Skeletal muscle tissue (tissue), 4 donors: Measurements from ENCODE around the gene TSPAN18. TPM values are rescaled to one million over a fixed set of nuclear protein-coding genes. Genes with fewer than 3 reads are reported as not detected.

Experiments
- H3K27ac ChIP-seq: one replicate; pipeline ENCODE4 v1.7.0; 2013; ENCODE audit warnings: mild to moderate bottlenecking, low read depth, low read length, inconsistent platforms
- H3K27me3 ChIP-seq, 3 donors: one replicate each; pipeline ENCODE4 v1.7.0; 2013; ENCODE audit warnings: low read length in 3 of 3; ENCODE audit not compliant: control insufficient read depth in 3 of 3, insufficient read depth in 3 of 3
- H3K36me3 ChIP-seq, 3 donors: one replicate each; pipeline ENCODE4 v1.7.0; 2013; ENCODE audit warnings: low read length in 3 of 3; ENCODE audit not compliant: control insufficient read depth in 3 of 3, insufficient read depth in 3 of 3
- H3K4me1 ChIP-seq, 3 donors: one replicate each; pipeline ENCODE4 v1.7.0; 2013; ENCODE audit warnings: low read length in 3 of 3, mild to moderate bottlenecking in 3 of 3; ENCODE audit not compliant: control insufficient read depth in 3 of 3, insufficient read depth in 3 of 3
- H3K4me3 ChIP-seq, 3 donors: one replicate each; pipeline ENCODE4 v1.7.0; 2013; ENCODE audit warnings: low read length in 3 of 3
- H3K9ac ChIP-seq, 3 donors: one replicate each; pipeline ENCODE4 v1.7.0; 2013; ENCODE audit warnings: low read length in 3 of 3, mild to moderate bottlenecking in 3 of 3, moderate library complexity in 2 of 3, low read depth in 1 of 3
- H3K9me3 ChIP-seq, 3 donors: one replicate each; pipeline ENCODE4 v1.7.0; 2013; ENCODE audit warnings: low read length in 3 of 3; ENCODE audit not compliant: control insufficient read depth in 3 of 3
- total RNA-seq: library from RNA; depleted of rRNA; stranded (reverse); fragments of >200 nt; gene quantifications from one replicate; pipeline ENCODE4 v1.2.3, GENCODE V29; 2014
- donor health status: Osteomylitis.

TSPAN18 gene
- total RNA-seq, 1 donor from 2014 or later = 11.5 TPM

GRCh38 chr11:44709281-44709562 lies 17.5 kb upstream of the TSPAN18 start:
- Histone ChIP-seq H3K36me3 (no peaks in the 10 kb centered on the region), H3K9ac (no peak overlapping the region), H3K9me3 (no peaks in the 10 kb centered on the region), H3K27me3 (peaks cover 0 to 13% (median 0%) of the 10 kb centered on the region in 3 donors), H3K4me3 (no peak overlapping the region), H3K4me1 (no peaks in the 10 kb centered on the region), H3K27ac (no peak overlapping the region)

- H3K4me1 ChIP-seq = no peaks in the 10 kb centered on the region
- H3K27ac ChIP-seq = no peak overlapping the region
Observed at GRCh38 chr11:44709966-44710365, 16.8 kb upstream of the TSPAN18 start.

GRCh38 chr11:44711113-44711786 lies 15.5 kb upstream of the TSPAN18 start:
- no peaks in the 10 kb centered on the region for H3K9me3 ChIP-seq
- H3K4me3 ChIP-seq = no peak overlapping the region
- no peak overlapping the region for H3K27ac ChIP-seq
- H3K27me3 ChIP-seq = peaks cover 0 to 15% (median 0%) of the 10 kb centered on the region in 3 donors
- H3K4me1 ChIP-seq = no peaks in the 10 kb centered on the region
- no peaks in the 10 kb centered on the region for H3K36me3 ChIP-seq
- no peak overlapping the region for H3K9ac ChIP-seq

More at GRCh38 chr11:44709966-44710365, 16.8 kb upstream of the TSPAN18 start:
- Histone ChIP-seq H3K9ac (no peak overlapping the region), H3K4me3 (no peak overlapping the region), H3K27me3 (peaks cover 0 to 15% (median 0%) of the 10 kb centered on the region in 3 donors), H3K9me3 (no peaks in the 10 kb centered on the region), H3K36me3 (no peaks in the 10 kb centered on the region)

DNA sequence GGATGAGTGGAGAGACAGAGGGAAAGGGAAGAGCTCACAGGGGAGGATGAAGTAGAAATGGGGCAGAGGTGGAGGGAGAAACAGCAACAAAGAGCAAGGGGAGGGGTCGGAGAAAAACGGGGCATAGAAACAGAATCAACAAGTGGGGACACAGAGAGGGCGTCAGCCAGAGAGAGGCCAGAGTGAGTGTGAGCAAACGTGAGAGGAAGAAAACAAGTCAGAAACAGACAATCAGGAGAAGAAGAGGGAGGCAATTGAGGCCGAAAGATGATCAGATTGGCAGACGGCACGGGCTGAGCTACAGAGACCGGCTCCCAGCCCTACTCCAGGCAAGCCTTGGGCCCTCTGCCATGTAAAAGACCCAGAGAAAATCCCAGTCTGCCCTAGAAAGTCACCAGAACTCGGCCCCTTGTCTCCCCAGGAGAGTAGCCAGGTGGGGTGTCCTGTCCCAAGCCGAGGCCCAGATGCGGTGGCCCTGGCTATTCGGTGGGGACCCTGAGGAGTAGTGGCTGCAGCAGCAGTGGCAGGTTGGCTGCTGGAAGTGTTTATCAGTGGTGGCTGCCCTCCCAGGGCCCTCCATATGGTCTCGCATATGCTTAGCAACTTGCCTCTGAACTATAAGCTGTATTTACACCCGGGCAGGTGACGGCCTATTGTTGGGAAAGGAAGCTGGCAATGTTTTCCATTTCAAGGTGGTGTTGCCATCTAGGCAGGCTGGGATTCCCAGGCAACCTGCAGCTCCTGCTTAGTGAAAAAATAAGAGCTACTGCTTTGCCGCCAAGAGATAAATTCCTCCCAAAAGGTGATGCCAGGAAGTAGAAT lies 14.8 kb upstream of the TSPAN18 start:
- no peaks in the 10 kb centered on the region for H3K4me1 ChIP-seq
- no peak overlapping the region for H3K9ac ChIP-seq
- no peaks in the 10 kb centered on the region for H3K36me3 ChIP-seq
- H3K9me3 ChIP-seq = no peaks in the 10 kb centered on the region
- H3K4me3 ChIP-seq = no peak overlapping the region
- no peak overlapping the region for H3K27ac ChIP-seq
- H3K27me3 ChIP-seq = peaks cover 0 to 15% (median 0%) of the 10 kb centered on the region in 3 donors

GRCh38 chr11:44713022-44713421 lies 13.7 kb upstream of the TSPAN18 start:
- H3K9me3 ChIP-seq = no peaks in the 10 kb centered on the region
- no peak overlapping the region for H3K27ac ChIP-seq
- H3K27me3 ChIP-seq = peaks cover 0 to 10% (median 0%) of the 10 kb centered on the region in 3 donors
- no peak overlapping the region for H3K4me3 ChIP-seq
- no peaks in the 10 kb centered on the region for H3K4me1 ChIP-seq
- H3K9ac ChIP-seq = no peak overlapping the region
- no peaks in the 10 kb centered on the region for H3K36me3 ChIP-seq

DNA sequence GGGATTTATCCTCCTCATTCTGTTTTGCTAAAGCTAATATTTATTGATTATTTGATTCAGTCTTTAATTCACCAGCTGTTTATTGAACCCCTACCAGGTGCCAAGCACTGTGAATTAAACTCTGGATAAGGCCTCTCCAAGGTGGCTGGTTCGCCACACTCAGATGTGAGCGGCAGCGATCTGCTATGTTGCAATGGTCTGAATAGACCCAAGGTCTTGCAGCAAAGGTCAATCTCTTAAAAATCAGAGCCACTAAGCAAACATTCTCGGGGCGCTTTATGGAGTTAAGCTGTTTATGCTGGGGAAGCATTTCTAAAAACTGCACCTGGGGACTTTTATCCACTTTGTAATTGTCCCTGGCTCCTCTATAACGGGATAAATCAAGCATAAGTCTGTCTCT lies 10.5 kb upstream of the TSPAN18 start:
- Histone ChIP-seq H3K9ac (no peak overlapping the region), H3K4me3 (no peak overlapping the region), H3K36me3 (no peaks in the 10 kb centered on the region), H3K27me3 (peaks cover 0 to 6% (median 0%) of the 10 kb centered on the region in 3 donors), H3K4me1 (no peaks in the 10 kb centered on the region), H3K9me3 (peaks cover 0 to 2% (median 0%) of the 10 kb centered on the region in 3 donors), H3K27ac (no peak overlapping the region)

DNA sequence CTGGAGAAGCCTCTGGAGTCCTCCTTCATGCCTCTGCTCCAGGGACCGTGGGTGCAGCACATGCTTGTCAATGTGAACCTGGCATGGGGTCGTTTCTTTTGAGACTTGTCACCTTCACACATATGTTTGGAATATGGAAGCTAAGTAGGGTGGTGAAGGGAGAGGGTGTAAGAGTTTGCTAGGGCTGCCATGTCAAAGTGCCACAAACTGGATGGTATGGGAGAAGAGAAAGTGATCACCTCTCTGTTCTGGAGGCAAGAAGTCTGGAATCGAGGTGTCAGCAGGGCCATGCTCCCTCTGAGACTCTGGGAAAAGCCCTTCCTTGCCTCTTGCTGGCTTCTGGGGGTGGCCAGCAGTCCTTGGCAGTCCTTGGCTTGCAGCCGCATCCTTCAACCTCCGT lies 8.7 kb upstream of the TSPAN18 start:
- H3K27ac ChIP-seq = no peak overlapping the region
- H3K4me1 ChIP-seq = no peaks in the 10 kb centered on the region
- no peaks in the 10 kb centered on the region for H3K36me3 ChIP-seq
- H3K27me3 ChIP-seq = peaks cover 2 to 3% (median 3%) of the 10 kb centered on the region in 3 donors
- H3K9ac ChIP-seq = no peak overlapping the region
- no peak overlapping the region for H3K4me3 ChIP-seq
- peaks cover 0 to 2% (median 0%) of the 10 kb centered on the region in 3 donors for H3K9me3 ChIP-seq

DNA sequence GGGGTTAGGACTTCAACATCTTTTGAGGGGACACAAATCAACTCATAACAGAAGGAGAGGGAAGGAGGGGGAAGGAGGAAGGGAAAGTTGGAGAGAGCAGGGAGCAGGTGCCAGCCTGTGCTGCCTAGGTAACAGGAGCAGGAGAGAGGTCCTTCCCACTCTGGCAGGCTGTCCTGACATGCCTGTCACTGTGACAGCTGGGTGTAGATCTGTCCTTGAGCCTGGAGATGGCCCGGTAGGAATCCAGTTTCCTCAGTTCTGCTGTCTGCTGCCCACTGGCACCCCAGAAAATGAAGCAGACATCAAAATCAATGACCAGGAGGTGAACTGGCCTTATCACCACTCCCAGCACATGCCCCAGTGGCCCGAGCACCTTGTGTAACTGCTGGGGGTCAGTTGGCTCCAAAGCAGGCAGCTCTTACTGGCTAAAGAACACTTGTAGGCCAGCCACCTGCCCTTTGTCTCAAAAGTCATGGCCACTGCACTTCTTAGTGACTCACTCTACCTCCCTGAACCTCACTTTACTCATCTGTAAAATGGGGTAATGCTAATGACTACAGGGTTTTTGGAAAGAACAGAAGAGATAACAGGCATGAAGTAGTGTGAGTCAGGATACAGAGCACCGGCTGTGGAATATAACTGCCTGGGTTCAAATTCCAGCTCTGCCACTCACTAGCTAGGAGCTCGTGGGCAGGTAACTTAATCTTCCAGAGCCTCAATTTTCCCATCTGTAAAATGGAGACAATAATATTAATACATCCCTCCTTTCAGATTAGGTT lies 8.0 kb upstream of the TSPAN18 start:
- H3K9ac ChIP-seq = no peak overlapping the region
- H3K27ac ChIP-seq = no peak overlapping the region
- H3K9me3 ChIP-seq = peaks cover 0 to 2% (median 0%) of the 10 kb centered on the region in 3 donors
- no peak overlapping the region for H3K4me3 ChIP-seq
- H3K4me1 ChIP-seq = no peaks in the 10 kb centered on the region
- no peaks in the 10 kb centered on the region for H3K36me3 ChIP-seq
- H3K27me3 ChIP-seq = peaks cover 2 to 4% (median 3%) of the 10 kb centered on the region in 3 donors

DNA sequence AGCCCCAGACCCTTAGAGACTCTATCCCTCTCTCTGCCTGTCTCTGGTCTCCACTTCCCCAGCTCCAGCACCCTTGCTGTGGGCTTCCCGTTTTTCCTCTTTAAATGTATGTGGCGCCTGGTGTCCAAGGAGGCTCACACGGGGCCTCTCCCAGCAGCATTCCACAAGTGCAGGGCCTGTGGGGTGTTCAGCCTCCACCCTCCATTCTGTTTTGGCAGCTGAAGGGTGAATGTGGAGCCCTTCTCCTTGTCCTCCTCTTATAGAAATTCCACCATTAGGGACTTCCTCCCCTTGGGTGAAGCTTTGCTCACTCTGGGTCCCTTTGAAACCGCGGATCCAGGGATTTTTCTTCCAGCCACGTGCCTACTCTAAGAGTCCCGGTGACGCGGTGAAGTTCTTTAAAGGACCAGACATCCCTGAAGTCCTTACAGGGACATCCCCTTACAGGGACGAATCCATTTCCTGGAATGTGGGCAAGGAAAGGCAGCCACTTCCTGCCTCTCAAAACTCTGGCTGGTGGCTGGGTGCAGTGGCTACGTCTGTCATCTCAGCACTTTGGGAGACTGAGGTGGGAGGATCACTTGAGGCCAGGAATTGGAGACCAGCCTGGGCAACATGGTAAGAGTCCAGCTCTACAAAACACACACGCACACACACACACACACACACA lies 1.6 kb upstream of the TSPAN18 start:
- Histone ChIP-seq H3K4me1 (peaks cover 2 to 16% (median 7%) of the 10 kb centered on the region in 3 donors), H3K9me3 (no peaks in the 10 kb centered on the region), H3K9ac (no peak overlapping the region), H3K27me3 (peaks cover 17 to 35% (median 20%) of the 10 kb centered on the region in 3 donors), H3K4me3 (no peak overlapping the region), H3K27ac (no peak overlapping the region), H3K36me3 (no peaks in the 10 kb centered on the region)
